ENCODE results near the gene FAM174A. TPM values are rescaled to one million over a fixed set of nuclear protein-coding genes. Genes with fewer than 3 reads are reported as not detected.

FAM174A gene
- polyA plus RNA-seq, 2 of the 4 experiments (the other 2 are of a cell fraction) = 13.8 to 14.6 TPM

DNA sequence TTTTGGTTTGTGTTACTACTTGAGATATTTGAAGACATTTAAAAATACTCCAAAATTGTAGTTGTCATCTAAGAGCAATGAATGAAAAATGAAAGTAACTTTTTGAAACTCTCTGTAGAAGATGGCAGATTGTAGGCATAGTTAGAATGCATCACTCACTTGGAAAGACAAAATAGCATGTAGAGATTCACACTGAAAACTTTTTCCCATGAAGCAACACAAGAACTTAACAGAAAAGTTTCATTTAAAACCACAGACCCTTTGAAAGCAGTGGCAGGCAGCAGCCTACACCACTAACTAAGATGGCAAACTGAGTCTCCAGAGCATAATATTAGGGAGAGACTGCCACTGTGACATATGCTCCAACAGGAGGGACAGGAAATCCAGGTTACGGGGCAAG lies 18.9 kb upstream of the FAM174A start:
- POLR2A ChIA-PET = no interaction called here
- WGBS (ENCODE audit: missing lambda C conversion rate) = 90% methylated on average over 1 of the region's 1 CpG

More for the DNA sequence above, 18.9 kb upstream of the FAM174A start:
- Histone ChIP-seq H3K4me1 (no peaks in the 10 kb centered on the region), H3K4me2 (no peak overlapping the region), H3K9me3 (peaks cover 3% of the 10 kb centered on the region; the same call in 1 of the 3 replicates), H3K27ac (no peak overlapping the region), H3K4me3 (no peak overlapping the region)
- DNase-seq (ENCODE audit: low read depth in 1 of 2, low spot score in 1 of 2) = no peak
- ATAC-seq = no peak
- CTCF ChIA-PET = no interaction called here
- TF ChIP-seq CEBPB (IDR thresholded peaks at IDR 0.05) (no peak), ZNF302 (CRISPR knock-in tag; IDR thresholded peaks at IDR 0.05) (no peak), ZFP36 (IDR thresholded peaks at IDR 0.05; ENCODE audit: borderline replicate concordance, partially characterized antibody) (no peak), MAFK (IDR thresholded peaks at IDR 0.05; ENCODE audit: partially characterized antibody) (no peak), HOXB13 (CRISPR knock-in tag; IDR thresholded peaks at IDR 0.05; ENCODE audit: low read depth) (no peak), FOSB (CRISPR knock-in tag; IDR thresholded peaks at IDR 0.05) (no peak), REST (IDR thresholded peaks at IDR 0.05) (no peak), JUN (IDR thresholded peaks at IDR 0.05) (no peak), ATOH8 (CRISPR knock-in tag; IDR thresholded peaks at IDR 0.05; ENCODE audit: low read depth) (no peak), CHD4 (IDR thresholded peaks at IDR 0.05; ENCODE audit: borderline replicate concordance) (no peak), RCOR1 (IDR thresholded peaks at IDR 0.05; ENCODE audit: low read depth, low read length) (no peak), TP53 (CRISPR knock-in tag; IDR thresholded peaks at IDR 0.05) (no peak), SREBF2 (IDR thresholded peaks at IDR 0.05) (no peak), HMGXB4 (CRISPR knock-in tag; IDR thresholded peaks at IDR 0.05; ENCODE audit: borderline replicate concordance) (no peak), ESRRA (IDR thresholded peaks at IDR 0.05; ENCODE audit: borderline replicate concordance, low read length) (no peak), EHF (CRISPR knock-in tag; IDR thresholded peaks at IDR 0.05) (no peak)
- TF ChIP-seq, protein P1, sequence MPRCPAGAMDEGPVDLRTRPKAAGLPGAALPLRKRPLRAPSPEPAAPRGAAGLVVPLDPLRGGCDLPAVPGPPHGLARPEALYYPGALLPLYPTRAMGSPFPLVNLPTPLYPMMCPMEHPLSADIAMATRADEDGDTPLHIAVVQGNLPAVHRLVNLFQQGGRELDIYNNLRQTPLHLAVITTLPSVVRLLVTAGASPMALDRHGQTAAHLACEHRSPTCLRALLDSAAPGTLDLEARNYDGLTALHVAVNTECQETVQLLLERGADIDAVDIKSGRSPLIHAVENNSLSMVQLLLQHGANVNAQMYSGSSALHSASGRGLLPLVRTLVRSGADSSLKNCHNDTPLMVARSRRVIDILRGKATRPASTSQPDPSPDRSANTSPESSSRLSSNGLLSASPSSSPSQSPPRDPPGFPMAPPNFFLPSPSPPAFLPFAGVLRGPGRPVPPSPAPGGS (IDR thresholded peaks at IDR 0.05) = no peak
- TF ChIP-seq, protein P2, sequence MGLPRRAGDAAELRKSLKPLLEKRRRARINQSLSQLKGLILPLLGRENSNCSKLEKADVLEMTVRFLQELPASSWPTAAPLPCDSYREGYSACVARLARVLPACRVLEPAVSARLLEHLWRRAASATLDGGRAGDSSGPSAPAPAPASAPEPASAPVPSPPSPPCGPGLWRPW (IDR thresholded peaks at IDR 0.05) = no peak
- no peak for FAIRE-seq
